Fibroblast of upper back skin (primary cell): ENCODE results near the gene TNS1.
A peak's percentile ranks its signal among the peaks of the same experiment; 100 is the strongest.
"Not testable (repeated sequence)": the region's sequence is repeated elsewhere in the genome, so short reads cannot be mapped to it uniquely, and the experiment has no call there.

ENCODE experiments used
- DNase-seq: peaks from one replicate; pipeline ENCODE4 v3.0.0-alpha.2; 2013

The TNS1 gene

DNA sequence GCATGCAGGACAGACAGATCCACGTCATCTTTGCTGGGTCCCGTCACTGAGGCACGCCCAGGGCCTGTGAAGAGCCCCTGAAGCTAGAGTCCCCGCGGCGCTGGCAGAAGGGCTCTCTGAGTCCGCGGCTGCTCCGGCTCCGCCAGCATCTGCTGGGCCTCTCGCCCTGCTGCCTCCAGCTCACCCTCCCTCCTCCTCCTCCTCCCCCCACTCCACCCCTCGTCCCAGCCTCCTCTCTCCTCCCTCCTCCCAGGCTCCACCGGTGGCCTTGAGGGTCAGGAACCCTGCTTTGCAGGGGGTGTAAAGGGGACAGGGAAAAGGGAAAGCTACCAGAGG lies at the start of gene TNS1:
TSS of gene TNS1 (minus strand) at position 151 of the 336 bp plus-strand sequence. CDS start at position 28, 123 bp downstream.
- peak; percentile 69 for DNase-seq

DNA sequence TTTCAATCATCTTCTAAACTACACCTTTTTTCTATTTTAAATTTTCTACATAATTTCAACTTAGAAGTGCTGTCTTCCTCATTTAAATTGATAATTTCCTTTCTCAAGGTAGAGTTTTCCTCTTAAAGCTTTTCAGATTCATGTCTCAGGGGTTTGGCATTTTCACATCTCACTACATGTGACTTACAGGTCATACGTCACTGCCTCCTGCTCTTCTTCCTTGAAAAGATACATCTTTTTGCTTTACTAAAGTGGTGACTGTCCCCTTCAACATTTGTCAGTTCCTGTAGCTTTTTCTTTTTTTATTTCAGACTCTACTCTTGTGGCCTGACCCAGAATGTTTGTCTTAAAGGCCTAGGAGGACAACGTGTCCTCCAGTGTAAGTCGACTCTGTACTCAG lies 49.1 kb upstream of the TNS1 start:
- no peak for DNase-seq

DNA sequence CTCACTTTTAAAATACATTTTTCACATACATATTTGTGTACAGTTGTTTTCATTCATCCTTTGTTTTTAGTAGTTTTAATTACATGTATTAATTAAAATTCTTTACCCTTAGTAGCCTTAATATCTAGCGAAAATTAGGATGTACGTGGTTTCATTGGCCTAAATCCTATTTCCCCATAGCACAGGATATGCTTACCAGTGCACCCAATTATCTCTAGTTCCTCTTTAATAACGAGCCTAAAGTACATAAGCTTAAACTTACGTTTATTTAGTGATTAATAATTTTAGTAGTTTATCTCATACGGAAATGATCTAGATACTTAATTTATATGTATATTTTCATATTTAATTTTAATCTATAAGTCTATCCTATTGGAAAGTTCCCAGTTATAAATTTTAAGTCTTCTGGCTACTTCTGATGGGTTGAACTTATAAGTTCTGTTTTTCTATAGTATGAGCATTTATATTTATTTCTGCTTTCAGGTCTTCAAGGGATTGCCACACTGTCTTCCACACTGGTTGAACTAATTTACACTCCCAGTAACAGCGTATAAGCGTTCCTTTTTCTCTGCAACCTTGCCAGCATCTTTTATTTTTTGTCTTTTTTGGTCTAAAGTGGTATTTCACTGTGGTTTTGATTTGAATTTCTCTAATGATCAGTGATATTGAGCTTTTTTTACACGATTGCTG lies 44.9 kb upstream of the TNS1 start:
- DNase-seq = no peak

DNA sequence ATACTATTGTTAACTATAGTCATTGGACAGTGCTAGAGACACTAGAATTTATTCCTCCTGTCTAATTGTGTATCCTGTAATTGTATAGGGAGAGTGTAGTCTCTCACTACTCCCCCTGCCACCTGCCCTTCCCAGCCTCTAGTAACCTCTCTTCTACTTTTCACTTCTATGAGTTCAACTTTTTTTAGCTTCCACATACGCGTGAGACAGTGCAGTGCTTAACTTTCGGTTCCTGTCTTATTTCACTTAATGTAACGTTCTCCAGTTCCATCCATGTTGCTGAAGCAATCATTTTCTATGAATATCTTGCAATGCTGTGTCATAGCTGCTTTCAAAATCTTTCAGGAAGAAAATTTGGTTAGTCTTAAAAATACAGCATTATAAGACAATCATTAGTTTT lies 43.4 kb upstream of the TNS1 start:
- DNase-seq = no peak

DNA sequence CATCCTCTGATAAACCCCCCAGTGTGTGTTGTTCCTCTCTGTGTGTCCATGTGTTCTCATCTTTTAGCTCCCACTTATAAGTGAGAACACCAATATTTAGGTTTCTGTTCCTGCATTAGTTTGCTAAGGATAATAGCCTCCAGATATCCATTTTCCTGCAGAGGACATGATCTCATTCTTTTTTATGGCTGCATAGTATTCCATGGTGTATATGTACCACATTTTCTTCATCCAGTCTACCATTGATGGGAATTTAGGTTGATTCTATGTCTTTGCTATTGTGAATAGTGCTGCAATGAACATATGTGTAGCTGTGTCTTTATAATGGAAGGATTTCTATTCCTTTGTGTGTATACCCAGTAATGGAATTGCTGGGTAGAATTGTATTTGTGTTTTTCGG lies 41.8 kb upstream of the TNS1 start:
- DNase-seq = not testable (repeated sequence)

DNA sequence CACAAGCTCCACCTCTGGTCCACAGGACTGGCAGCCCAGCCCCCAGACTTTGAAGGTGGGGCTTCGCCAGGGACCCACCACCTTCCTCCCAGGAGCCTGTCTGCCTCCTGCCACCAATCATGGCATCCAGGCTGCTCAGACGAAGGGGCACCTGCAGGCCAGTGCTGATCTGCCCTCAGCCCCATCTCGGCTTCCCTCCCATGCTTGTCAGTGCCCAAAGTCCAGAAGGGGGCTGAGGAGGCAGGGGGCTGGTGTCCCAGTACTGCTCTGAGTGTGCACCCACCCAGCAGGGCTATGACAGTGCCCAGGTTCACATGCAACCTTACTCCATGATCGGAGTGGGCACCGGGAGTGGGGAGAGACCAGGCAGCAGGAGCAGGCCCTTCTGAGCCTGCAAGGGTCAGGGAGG lies 40.9 kb upstream of the TNS1 start:
- DNase-seq = no peak

DNA sequence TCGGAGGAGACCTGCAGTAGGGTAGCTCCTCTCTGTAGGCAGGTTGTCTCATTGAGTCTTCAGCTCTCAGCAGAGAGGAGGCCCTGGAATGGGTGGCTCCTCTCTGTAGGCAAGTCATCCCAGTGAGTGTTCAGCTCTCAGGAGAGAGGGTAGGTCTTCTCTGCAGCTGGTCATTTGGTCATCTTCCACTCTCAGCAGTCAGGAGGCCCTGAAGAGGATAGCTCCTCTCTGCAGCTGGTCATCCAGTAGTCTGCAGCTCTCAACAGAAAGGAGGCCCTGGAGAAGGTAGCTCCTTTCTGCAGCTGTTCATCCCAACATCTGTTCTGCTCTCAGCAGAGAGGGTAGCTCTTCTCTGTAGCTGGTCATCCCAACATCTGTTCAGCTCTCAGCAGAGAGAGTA lies 40.3 kb upstream of the TNS1 start:
- no peak for DNase-seq

DNA sequence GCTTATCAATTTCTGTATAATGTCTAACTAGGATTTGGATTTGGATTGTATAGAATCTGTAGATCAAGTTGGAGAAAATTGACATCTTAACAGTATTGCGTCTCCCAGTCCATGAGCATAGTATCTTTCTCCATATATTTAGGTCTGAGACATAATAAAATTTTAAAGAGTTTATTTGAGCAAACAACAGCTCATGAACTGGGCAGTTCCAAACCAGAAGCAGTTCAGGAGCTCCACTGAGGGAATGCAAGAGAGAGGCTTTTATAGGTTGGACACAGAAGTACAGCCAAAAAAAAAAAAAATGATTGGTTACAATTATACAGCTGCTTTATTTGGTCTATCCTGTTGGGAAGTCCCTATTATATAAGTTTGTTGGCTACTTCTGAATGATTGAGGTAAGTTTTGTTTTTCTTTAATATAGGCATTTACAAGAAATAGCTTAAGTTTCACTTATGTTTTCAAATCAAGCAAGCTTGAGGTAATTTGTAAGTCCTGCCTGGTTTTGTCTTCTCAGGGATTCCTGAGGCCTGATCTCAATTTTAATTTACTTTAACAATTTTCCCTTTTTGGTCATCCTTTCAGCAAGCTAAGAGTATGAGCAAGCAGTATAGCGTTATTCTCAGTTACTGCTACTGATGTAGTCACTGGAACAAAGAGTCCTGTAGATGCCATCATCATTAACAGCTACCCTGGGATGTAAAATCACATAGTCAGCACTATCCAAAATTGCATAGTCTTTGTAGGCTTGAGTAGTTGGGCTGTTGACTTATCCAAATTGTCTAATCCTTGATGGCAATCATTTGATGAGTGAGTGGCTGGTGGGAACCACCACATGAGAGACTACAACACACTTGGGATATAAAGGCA lies 38.7 kb upstream of the TNS1 start:
- no peak for DNase-seq

DNA sequence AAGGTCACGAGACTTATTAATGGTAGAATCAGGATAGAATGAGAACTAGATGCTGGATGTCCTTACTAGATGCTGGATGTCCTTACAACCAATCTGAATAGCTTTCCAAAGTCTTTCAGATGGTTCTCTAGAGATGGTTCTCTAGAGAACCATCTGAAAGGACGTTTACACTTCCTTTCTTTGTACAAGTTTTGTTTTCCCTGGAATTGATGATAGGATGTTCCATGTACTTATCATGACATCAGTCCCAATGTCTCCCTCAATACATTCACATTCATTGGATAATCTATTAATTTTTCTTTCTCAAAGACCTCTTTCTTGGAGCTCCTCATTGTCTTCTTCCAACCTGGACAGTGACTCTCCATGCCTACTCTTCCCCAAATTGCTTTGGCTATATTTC lies 38.1 kb upstream of the TNS1 start:
- DNase-seq = no peak

DNA sequence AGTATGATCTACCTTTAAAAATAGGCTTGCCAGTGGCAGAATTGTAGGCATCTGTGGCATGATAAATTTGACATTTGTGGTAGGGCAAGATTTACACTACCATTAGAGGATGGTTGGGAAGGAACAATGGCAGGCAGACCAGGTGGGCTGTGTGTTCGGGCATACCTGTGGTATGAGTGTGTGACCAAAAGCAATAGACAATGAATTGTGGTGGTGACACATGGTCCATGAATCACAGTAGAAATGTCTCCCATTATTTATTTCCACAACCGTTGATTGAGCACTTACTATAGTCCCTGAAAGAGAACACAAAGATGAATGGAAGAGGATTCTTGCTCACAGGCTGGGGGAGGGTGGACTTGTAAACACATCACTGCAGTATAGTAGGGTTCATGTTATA lies 36.4 kb upstream of the TNS1 start:
- DNase-seq = peak; percentile 77

DNA sequence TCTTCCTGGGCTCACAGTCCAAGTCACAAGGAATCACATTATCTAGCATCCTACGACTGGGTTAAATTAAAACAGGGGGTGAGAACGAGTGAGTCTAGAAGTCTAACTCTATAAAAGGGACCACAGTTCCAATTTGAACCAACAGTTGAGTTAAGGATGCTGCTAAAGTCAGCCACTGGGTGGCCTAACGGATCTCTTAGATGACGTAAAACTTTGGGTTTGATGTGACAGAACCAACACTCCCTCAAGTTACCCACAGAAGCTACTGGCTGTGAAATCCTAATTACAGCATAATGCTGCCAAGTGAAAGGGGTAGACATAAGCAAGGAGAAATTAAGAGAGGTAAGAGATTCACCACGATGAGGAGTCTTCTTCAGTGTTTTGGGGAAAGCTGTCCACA lies 33.6 kb upstream of the TNS1 start:
- DNase-seq = no peak

DNA sequence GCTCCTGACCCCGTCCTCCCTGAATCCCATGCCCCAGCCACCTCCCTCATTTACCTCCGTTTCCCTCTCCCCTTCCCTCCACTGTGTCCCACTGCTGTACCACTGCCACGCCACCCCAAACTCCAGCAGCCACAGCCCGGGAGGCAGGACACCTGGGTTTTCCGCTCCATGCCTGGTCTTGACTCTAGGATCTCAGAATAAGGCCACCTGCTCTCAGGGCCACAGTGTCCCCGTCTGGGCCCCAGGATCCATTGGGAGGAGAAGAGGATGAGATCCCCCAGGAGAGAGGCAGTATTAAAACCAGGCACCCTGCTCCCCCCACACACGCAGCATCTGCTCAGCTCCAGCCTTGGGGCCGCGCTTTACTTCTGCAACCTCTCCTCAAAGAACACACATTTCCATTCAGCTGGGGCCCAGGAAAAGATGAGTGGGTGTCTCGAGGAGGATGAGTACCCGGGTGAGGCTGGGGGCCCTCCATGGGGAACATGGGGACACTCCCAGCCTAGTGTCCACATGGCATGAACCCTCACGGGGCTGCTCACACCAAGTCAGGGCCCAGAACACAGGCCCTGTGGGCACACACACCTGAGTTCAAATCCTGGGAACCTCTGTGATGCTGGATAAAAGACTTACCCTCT lies 32.8 kb upstream of the TNS1 start:
- DNase-seq = no peak

DNA sequence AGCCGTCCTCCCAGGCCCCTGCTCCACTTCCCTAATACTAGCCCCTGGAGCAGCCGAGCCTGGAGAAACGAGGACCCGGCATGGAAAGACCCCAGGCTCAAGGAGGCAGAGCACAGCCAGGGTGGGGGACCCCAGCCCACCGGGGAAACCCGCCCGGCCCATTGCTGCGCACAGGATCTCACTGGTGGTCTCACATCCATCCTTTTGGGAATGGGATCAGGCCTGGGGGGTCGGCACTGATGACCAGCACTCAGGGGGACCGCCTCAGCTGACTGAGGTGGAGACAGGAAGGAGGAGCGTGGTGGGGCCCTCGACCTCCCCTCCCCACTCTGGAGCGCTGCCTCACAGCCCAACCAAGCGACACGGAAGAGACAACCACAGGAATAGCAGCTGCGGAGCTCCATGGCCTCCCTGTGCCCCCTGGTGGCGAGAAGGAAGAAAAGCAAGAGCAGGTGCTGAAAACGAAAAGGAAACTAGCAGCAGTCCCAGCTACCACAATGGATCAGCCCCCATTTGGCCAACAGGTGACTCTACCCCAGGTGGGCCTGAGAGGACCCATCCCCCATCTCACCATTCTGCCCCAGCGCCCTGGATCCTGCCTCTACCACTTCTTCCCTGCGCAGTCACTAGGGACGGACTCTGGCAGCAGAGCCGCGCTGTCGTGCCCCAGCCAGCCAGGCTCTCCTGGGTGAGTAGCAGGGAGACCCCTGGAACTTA lies 31.9 kb upstream of the TNS1 start:
- DNase-seq = peak; percentile 79

DNA sequence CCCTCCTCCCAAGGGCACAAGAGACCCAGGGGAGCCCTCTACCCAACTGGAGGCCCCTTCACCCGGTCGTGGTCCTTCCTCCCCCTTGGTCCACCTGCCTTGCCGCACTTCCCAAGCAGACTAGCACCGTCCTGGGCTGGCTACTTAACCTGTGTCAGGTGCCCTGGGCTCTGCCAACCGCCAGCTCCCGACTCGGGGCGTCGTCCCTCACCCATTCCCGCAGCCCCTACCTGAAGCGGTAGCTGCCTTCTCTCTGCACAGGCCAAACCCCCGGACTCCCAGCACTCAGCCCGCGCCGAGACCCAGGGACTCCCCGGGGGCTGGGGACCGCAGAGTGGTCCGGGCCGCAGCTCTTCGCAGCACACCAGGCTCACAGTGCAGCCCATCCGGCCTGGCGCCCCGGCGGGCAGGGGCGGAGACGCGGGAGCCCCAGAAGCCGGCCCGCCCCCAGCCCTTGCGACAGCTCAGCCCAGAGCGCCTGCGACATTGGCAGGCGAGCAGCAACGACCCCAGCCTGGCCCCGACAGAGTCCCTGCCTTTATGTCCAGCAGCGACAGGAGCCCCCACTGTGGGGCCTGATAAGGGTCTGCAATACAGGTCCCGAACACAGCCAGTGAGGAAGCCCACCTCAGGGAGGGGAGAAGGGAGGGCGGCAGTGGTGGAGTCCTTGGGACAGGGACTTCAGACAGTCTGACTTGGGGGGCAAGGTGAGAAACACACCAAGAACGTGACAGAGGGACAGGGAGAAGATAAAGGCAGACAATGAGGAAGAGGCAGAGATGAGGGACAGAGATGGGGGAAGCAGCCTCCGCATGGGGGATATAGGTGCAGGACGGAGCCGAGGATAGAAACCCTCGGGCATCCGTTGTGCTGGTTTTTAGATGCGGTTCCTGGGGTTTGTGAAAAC lies 31.0 kb upstream of the TNS1 start:
- DNase-seq = no peak

DNA sequence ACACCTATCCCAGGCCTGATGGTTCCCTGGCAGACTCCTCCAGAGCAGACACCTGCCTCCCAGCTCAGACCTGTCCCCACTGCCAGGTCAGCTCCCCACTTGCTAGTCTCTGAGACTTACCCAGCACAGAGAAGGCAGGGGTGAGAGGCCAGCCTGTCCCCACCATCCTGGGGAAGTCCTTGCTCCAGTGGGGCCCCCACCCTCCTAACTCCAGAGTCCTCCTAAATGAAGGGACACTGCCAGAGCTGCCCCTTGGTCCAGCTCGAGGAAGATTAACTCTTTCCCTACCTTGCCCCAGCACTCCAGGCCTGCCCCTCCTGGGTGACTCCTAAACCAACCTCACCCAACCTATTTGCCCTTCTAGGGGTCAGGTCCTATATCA lies 30.4 kb upstream of the TNS1 start:
- no peak for DNase-seq

DNA sequence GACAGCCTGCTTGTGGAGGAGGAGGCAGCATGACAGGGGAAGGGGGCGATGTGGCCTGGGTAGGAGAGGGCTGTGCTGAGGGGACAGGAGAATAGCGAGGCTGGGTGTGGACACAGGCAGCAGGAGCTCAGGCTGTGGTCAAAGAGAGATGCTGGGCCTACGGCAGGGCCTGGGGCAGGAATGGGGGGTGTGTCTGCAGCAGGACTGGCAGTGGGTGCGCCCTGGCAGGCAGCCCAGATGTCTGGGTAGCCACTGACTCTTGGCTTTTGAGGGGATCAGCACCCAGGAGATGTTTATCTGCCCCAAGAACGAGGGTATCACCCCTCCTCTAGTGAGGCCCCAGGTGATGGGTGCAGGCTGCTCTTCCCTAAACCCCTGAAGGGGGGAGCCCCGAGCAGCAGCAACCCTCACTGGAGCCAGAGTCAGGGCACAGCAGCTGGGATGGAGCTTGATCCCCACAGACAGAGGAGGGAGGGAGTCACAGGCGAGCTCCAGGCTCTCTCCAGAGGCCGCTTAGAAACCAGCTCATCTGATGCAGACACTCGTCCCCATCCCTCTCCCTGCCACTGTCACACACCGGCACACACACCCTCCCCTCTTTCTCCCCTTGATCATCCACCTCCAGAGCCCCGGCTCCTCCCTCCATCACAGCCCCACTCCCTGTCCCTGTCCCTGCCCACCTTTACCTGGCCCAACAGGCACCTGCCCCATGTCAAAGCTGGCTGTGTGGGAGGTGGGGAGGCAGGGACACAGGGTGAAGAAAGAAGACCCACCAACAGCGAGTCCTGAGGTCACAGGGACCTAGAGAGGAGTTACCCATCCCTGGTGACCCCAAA lies 29.8 kb upstream of the TNS1 start:
- no peak for DNase-seq

DNA sequence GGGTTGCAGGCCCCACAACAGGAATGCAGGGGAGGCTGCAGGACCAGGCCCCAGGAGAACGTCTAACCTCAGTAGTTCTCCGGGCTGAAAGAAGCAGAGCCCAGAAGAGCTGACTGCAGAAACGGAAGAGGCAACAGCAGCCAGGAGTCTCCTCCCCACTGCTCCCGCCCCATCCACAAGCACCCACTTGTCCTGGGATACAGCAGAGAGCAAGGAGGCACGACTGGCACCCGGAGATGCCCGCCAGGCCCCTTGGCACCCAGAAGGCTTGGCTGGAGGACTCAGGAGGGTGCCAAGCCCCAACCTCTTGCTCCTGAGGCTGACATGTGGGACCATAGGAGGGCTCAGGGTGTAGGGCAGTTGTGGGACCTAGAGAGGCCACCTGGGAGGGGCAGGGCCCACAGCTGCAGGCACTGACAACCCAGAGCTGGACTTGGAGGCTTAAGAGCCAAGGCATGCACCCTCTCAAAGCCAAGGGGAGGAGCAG lies 29.0 kb upstream of the TNS1 start:
- no peak for DNase-seq

DNA sequence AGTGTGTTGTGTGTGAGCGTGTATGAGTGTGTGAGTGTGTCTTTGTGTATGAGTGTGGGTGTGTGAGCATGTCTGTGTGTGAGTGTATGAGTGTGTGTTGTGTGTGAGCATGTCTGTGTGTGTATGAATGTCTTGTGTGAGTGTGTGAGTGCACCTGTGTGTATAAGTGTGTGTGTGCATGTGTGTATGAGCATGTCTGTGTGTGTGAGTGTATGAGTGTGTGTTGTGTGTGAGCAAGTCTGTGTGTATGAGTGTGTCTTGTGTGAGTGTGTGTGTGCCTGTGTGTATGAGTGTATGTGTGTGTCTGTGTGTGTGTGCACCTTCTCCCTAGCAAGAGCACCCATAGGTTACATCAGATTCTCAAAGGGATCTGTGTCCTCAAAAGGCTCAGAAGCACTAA lies 28.5 kb upstream of the TNS1 start:
- no peak for DNase-seq

DNA sequence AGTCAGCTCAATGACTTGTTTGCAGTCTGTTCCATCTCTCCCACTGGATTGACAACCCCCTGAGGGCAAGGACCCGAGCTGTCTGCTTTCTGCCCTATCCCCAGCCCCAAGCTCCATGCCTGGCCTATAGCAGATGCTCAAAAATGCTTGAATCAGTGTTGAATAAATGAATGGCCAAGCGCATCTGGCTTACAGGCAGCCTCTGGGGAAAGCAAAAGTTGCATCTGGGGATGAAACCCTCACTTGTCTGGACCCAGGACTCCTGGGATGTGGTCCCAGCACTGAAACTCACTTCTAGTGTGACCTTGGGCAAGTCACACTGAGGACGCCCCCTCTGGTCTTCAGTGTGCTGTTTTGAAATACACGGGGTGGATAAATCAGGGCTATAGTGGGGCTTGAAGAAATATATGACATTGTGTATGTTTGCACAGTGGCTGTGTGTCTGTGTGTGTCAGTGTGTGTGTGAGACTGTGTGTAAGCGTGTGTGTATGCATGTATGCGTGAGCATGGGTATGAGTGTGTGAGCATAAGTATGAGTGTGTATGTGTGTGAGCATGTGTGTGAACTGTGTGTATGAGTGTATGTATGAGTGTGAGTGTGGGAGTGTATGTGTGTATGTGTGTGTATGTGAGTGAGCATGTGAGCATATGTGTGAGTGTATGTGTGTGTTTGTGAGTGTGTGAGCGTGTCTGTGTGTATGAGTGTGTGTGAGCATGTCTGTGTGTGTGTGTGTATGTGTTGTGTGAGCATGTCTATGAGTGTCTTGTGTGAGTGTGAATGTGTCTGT lies 27.8 kb upstream of the TNS1 start:
- DNase-seq = no peak
